Measurements from ENCODE around the gene RMI2. TPM values are rescaled to one million over a fixed set of nuclear protein-coding genes. Genes with fewer than 3 reads are reported as not detected.

Gene RMI2
- total and polyA plus RNA-seq, 9 of the 15 experiments (the other 6 are each of a cell fraction or from before 2014, with no cell fraction given): 8.0 to 43.4 (median 32.5) TPM

DNA sequence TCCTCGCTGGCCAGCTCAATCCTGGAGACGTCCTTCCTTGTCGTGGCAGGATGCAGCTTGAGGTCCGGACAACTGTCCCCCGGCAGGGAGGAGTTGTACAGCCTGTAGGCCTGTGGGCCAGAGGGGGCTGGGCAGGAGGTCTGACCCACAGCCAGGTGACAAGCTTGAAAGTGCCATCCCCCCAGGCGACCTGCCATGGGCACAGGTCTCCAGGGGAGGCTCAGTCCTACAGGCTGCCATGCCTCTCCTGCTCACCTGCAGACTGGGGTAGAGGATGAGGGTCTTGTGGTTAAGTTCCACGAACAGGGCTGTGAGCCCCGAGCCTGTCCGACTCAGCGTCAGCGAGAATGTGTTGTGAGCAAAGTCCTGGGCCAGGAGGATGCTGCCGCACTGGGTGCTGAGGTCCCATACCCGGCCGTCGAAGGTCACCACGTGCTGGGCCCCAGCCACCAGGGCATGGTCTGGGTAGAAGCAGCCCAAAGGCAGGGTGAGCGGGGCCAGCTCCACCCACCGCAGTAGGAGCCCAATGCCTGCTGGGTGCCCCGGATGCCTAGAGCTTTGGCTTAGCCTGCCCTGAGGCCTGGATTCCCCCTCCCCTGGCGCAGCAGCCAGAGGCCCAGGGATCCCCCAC, 39.8 kb downstream of the RMI2 start:
- CTCF ChIA-PET (ENCODE audit: low intra/inter-chr PET ratio): no interaction called here
- no peak overlapping the region for H3K4me2 ChIP-seq (ENCODE audit: insufficient read depth, low read length)
- intact Hi-C loops (cut with micrococcal nuclease): no loop called here
- POLR2A ChIA-PET: interaction anchor here (0.8 kb wide), 1 partner anchor 7 kb away, joined by 3 read pairs; no protein-coding TSS in a partner anchor
- H2AFZ ChIP-seq (ENCODE audit: low read depth, low read length): no peak overlapping the region
- H4K20me1 ChIP-seq (replicated peaks; ENCODE audit: control insufficient read depth, insufficient read depth, low read length): 0 out of 2 replicates have a peak, but pooled peaks cover 3% of the 10 kb centered on the region
- in situ Hi-C loops (cut with MboI): no loop called here
- H3K4me1 ChIP-seq (replicated peaks in 1 of 2; ENCODE audit: control insufficient read depth in 2 of 2, insufficient read depth in 2 of 2, low read length in 2 of 2): peaks cover 3 to 32% of the 10 kb centered on the region in 2 experiments; a peak in 2 of 5 replicates
- FAIRE-seq (no peak), DNase-seq (ENCODE audit: extremely low read depth in 1 of 4, low spot score in 3 of 4) (no peak), ATAC-seq (no peak)
- no TSS peak for BruUV-seq (replicated peaks)
- no peaks in the 10 kb centered on the region for H3K36me3 ChIP-seq (ENCODE audit: control insufficient read depth, insufficient read depth, low read length)
- peak overlapping the region in 1 of 2 experiments; percentile 26; a peak in 1 of 4 replicates for H3K9ac ChIP-seq (ENCODE audit: insufficient read depth in 1 of 2, low read depth in 2 of 2, low read length in 2 of 2)
- TF ChIP-seq L3MBTL2 (IDR thresholded peaks at IDR 0.05) (0 out of 2 replicates have a peak, but pooled peaks have one; percentile 20), CBX5 (IDR thresholded peaks at IDR 0.05; ENCODE audit: borderline replicate concordance, low read depth) (no peak)
- H3K9me3 ChIP-seq (replicated peaks; ENCODE audit: control insufficient read depth, insufficient read depth, low read depth, low read length): no peaks in the 10 kb centered on the region
- WGBS (ENCODE audit: insufficient coverage, low coverage, missing lambda C conversion rate): 24% methylated on average over 20 of the region's 20 CpGs
- H3K4me3 ChIP-seq: no peak overlapping the region
- no peaks in the 10 kb centered on the region for H3K79me2 ChIP-seq (ENCODE audit: control insufficient read depth, insufficient read depth, low read length)
- no peaks in the 10 kb centered on the region for H3K9me1 ChIP-seq (ENCODE audit: control insufficient read depth, insufficient read depth, low read length)
- no peak overlapping the region for H3K27ac ChIP-seq (ENCODE audit: extremely low read depth, low read depth, low read length)
- H3K27me3 ChIP-seq (ENCODE audit: control insufficient read depth in 2 of 2, insufficient read depth in 2 of 2, low read length in 2 of 2): peaks cover 17 to 75% of the 10 kb centered on the region in 2 experiments; a peak in 4 of 5 replicates

DNA sequence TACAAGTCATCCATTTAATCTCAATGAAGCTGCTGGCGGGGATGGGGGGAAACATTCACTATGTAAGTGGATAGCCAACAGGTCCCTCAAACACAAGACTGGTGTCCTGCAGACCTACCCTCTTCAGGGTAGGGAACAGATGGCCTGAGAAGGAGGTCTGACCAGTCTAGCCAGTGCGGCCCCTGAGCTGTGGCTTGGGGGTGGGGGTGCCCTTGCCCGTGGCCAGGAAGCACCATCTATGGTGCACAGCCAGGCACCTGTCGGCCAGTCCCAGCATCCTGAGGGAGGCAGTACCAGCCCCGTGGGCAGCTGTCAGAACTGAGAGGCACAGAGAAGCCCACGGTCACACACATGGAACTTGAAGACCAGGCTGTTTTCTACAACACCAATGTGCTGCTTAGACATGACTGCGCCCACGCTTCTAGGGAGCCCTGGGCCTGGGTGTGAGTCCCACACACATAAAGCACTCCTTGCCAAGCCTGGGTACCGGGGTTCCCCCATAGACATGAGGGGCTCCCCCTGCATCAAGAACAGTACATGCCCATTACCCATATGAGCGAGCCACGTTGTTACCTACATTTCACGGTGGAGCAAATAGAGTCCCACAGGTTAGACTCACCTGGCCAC, 40.9 kb downstream of the RMI2 start:
- H2AFZ ChIP-seq (ENCODE audit: low read depth, low read length): no peak overlapping the region
- POLR2A ChIA-PET: interaction anchor here (1.5 kb wide), 1 partner anchor 130 kb away, joined by 4 read pairs; the partner anchor contains the start of gene SOCS1
- H3K9ac ChIP-seq (ENCODE audit: insufficient read depth in 1 of 2, low read depth in 2 of 2, low read length in 2 of 2): peak overlapping the region in 1 of 2 experiments; percentile 64; a peak in 1 of 4 replicates
- BruUV-seq (replicated peaks): no TSS peak
- no peaks in the 10 kb centered on the region for H3K9me1 ChIP-seq (ENCODE audit: control insufficient read depth, insufficient read depth, low read length)
- no peaks in the 10 kb centered on the region for H3K36me3 ChIP-seq (ENCODE audit: control insufficient read depth, insufficient read depth, low read length)
- no peak for FAIRE-seq
- intact Hi-C loops (cut with micrococcal nuclease) (no loop called here), in situ Hi-C loops (cut with MboI) (no loop called here)
- H3K27ac ChIP-seq (ENCODE audit: extremely low read depth, low read depth, low read length): no peak overlapping the region
- ATAC-seq: no peak
- H3K9me3 ChIP-seq (replicated peaks; ENCODE audit: control insufficient read depth, insufficient read depth, low read depth, low read length): no peaks in the 10 kb centered on the region
- peaks cover 3 to 32% of the 10 kb centered on the region in 2 experiments; a peak in 2 of 5 replicates for H3K4me1 ChIP-seq (replicated peaks in 1 of 2; ENCODE audit: control insufficient read depth in 2 of 2, insufficient read depth in 2 of 2, low read length in 2 of 2)
- H3K27me3 ChIP-seq (ENCODE audit: control insufficient read depth in 2 of 2, insufficient read depth in 2 of 2, low read length in 2 of 2): peaks cover 21 to 80% of the 10 kb centered on the region in 2 experiments; a peak in 4 of 5 replicates
- H3K79me2 ChIP-seq (ENCODE audit: control insufficient read depth, insufficient read depth, low read length): no peaks in the 10 kb centered on the region
- H3K4me3 ChIP-seq: no peak overlapping the region
- WGBS (ENCODE audit: insufficient coverage, low coverage, missing lambda C conversion rate): 6% methylated on average over 12 of the region's 12 CpGs
- 0 out of 2 replicates have a peak, but pooled peaks cover 3% of the 10 kb centered on the region for H4K20me1 ChIP-seq (replicated peaks; ENCODE audit: control insufficient read depth, insufficient read depth, low read length)
- no peak overlapping the region for H3K4me2 ChIP-seq (ENCODE audit: insufficient read depth, low read length)
- TF ChIP-seq NUFIP1 (IDR thresholded peaks at IDR 0.05; ENCODE audit: partially characterized antibody) (no peak), NR2C2 (CRISPR knock-in tag; IDR thresholded peaks at IDR 0.05) (no peak), NR2C2 (tag; IDR thresholded peaks at IDR 0.05) (no peak)
- CTCF ChIA-PET (ENCODE audit: low intra/inter-chr PET ratio): no interaction called here
- DNase-seq (ENCODE audit: extremely low read depth in 1 of 4, low spot score in 3 of 4): no peak
